ENCODE results near the gene PTBP3.

GRCh38 chr9:112348257-112349007, 15.0 kb upstream of the PTBP3 start:
- TF ChIP-seq CTCF (IDR thresholded peaks at IDR 0.05; ENCODE audit: low read length) = no peak
- TF ChIP-seq EZH2 (IDR thresholded peaks at IDR 0.05; ENCODE audit: borderline replicate concordance, low read length) = no peak
